ENCODE measurements around the gene ACTR6.

ACTR6 gene

DNA sequence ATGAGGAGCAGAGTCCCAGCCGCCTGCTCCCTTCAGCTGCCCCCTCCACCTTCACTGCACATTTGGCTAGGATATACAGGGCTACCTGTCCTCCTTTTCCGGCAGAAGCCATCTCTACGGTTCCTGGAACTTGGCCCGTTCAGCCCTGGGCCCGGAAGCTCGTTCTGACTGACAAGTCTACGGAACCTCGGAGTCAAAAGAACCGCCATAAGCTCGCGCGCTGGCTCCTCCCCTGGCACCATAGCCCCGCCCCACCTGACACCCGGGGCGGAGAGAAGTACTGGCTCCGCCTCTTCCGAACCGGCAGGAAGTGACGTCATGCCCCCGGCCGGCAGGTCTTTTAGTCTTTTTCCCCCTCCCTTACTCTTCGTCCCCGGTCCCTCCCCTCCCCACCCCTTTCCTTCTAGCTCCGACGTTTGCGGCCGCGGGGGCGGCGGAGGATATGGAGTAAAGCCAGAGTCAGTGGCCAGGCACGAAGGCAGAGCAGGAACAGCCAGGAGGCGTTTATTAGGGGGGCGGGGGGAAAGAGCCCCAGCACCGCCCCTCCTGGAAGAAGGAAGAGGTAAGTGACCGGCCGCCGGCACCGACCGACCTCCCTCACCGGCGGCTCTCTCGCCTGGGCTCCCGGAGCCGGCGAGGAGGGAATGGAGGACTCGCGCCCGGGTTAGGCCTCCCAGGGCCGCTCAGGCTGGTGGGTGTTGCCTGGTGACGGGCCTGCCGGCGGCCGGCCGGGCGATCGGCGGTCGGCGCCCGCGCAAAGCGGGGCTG, 66.4 kb downstream of the ACTR6 start, which contains the start of the genes DEPDC4 and SCYL2:
TSS of gene DEPDC4 (minus strand) at position 245 of the 768 bp plus-strand sequence. CDS start at position 242, 3 bp downstream.
TSS of gene SCYL2 (plus strand) at position 343 of the 768 bp plus-strand sequence. CDS start 15,794 bp downstream, outside the sequence.
- peak; percentile 97 for DNase-seq (ENCODE audit: low spot score)

DNA sequence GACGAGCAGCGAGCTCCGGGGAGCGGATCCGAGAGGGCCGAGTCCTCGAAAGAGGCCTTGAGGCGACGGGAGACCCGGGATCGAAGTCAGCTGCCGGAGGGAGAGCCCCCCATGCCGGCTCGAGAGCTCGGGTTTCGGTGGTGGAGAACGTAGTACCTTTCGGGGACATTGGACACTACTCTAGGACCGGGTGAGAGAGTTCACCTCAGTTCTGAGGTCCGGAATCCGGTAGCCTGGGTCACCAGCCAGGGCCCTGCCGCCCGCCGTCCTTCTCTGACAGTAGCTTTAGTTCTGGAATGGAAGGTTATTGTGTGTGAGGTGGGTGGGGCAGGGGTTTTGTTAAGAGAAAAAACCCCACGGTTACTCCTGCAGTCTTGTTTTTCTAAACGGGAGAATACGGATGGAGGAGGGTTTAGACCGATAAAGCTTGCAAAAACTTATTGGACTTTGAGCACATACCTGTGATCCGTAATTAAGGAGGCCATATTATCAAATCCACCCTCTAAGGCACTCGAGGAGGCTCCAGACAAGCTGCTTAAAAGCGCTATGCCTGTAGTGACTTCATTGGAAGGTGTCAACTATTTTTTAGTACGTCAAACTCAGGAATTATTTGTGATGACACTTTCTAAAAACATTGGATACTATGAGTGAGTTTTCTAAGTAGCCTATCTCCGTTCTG, 67.1 kb downstream of the ACTR6 start:
- peak; percentile 12 for DNase-seq (ENCODE audit: low spot score)

DNA sequence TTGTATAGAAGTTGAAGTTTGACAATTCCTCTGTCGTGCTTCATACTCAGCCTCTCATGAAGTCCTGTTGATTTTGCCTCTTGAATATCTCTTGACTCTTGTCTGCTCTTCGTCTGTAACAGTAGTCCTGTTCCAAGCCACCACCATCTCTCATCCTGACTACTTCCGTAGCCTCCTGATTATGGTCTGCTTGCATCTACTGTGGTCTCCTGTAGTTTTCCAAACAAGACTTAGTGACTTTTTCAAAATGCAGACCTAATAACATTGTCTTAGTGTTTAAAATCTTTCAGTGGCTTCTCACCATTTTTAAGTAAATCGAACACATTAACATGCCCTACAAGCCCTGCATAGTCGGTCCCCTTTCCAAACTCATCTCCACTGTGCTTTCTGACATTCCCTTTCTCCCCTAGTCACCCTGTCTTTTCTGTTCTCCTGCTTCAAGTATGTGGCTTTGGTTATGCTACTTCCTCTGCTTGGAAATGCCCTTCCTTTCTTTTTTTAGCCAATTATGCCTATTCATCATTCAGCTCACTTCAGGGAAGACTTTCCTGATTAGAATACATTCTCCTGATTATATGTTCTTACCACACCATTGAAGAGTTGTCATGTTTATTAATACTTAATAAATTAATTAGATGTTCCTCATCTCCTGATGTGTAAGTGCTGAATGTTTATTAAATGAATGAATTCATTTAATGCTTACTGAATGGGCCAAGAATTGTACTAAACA, 68.4 kb downstream of the ACTR6 start:
- DNase-seq (ENCODE audit: low spot score): no peak

DNA sequence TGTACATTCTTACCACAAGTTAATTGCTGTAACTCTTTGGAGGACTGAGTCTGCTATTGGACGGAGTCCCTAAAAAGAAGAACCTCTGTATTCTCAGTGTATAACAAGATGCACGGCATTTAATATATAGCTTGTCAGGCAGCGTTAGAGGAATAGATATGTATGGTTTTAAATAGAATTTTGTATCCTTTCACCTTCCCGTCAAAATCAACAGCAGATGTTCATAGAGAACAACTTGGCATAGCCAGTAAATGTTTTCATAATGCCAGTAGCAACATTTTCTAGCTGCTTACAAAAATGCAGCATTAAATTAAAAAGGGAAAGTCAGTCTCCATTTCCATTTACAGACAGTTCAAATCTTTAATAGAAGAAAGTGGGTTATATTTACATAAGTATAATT, 73.2 kb downstream of the ACTR6 start:
- DNase-seq (ENCODE audit: low spot score): no peak
